GM19193 (cell line): ENCODE data around the gene ATG7.

Source experiments
- POLR2A ChIP-seq: IDR thresholded peaks from 4 replicates; pipeline ENCODE4 v1.6.1; 2011; ENCODE audit not compliant: insufficient read depth, insufficient read length; ENCODE audit errors: extremely low read depth

The ATG7 gene

DNA sequence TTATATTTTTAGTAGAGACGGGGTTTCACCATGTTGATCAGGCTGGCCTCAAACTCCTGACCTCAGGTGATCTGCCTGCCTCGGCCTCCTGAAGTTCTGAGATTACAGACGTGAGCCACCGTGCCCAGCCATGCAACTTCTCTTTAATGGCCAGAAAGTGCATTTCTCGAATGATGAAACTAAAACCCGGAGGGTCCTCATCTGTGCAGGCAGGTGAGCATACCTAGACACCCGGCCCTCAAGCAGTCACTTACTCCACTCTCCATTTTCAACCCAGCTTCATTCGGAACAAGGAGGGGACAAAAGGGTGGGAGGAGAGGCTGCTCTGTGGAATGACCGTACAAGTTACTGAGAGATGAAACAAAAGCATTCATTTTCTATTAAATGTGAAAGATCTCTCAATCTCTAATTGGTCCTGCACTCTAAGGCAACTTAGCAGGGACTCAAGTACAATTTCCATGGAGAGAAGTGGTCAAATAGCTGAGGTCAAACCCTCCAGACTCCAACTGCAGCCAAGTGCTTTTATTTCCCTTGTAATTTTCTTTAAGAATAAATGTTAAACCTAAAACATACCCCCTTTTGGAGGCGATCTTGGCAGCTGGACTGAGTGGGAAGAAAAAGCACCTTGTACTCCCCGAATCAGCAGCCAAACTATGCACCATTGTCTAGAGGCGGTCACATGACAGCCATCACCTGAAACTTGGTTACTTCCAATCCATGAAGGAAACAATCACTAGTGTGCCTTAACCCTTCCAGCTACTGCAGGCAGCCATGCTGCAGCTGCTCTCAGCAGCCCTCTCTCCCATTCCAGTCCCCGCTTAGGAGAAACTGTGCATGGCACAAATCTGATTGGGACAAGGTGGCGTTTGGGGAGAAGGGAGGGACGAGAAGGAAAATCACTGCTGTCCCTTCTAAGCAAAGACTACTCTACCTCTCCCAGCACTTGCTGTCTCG is 309.3 kb downstream of the ATG7 start:
- TF ChIP-seq POLR2A = no peak

DNA sequence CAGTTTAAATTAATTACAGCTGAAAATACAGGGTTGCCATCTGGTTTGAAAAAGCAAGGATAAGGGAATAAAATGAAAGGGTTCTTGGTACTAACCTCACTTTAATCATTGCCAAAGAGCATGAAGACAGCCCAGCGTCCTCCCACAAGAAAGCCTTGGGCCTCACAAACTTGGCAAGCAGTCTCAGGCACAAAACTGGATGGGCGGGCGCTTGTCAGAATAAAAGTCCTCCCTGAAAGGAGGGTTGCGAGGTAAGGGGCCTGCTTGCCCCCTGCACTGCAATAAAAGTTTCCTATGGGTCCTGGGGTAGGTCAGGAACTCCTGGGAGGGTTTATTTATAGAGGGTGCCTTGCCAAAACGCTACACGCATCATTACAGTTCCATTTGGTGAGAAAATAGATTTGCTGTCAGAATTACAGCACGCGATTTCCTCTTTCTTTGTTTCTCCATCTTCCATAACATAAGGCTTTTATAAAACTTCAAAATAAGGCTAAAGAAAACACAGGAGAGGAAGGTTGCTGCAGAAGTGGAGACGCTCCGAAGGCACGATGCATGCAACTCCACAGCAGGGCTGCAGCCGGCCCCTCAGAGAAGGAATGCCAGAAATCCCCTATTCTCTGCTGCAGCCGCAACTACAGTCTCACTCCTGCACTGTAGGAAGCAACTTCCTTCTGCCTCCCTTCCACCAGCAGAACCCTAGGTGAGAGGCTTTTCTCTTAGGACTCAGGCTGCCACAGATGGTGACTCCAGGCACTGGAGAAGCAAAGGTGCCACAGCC is 310.2 kb downstream of the ATG7 start:
- TF ChIP-seq POLR2A = no peak

DNA sequence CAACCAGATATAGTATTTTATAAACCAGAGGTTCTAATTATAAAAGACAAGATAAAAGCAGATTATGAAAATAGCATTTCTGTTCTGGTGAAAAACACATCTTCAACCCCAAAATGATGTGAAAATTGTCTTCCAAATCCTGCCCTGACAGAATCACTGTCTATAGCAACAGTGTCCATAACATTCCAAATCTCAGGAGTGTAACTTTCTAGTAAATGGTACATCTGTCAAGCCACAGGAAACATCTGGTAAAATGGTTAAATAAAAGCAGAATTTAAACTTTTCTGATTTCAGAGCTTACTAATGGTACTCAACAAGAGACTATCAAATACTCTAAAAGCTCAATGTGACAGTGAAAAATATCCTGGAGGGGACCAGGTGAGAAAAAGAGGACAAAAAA is 311.0 kb downstream of the ATG7 start:
- no peak for TF ChIP-seq POLR2A

DNA sequence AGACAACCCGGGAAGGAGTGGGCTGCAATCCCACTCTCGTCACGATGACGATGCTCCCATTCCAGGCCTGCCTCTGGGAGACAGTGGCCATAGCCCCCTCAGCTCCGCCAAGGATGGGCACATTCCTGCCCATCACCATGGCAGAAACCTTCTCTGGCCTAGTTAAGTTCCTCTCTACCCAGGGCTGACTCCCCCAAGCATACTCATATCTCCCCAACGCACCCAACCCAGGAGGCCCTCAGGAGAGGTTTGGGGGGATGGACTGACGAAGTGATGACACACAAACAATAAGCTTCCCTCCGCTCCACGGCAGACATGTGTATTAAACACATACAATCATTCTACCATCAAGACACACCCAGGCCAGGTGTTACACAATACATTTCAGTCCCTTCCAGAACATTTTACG is 311.4 kb downstream of the ATG7 start:
- no peak for TF ChIP-seq POLR2A

DNA sequence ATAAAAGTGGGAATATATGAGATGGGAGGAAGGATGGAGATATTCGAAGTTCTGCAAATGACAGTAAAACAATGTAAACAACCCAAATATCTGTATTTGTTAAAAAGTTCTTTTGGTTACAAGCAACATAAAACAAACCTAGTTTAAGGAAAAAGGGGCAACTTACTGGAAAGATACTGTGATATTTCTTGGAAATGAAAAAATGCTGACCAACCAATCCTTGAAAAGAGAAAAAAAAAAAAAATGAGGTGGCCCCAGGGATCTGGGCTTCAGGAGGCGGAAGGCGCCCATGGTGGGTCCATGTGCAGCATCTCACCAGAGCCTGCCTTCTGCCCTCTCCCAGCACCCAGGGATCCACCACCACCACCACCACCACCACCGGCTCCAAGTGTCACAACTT is 312.4 kb downstream of the ATG7 start:
- TF ChIP-seq POLR2A = no peak

DNA sequence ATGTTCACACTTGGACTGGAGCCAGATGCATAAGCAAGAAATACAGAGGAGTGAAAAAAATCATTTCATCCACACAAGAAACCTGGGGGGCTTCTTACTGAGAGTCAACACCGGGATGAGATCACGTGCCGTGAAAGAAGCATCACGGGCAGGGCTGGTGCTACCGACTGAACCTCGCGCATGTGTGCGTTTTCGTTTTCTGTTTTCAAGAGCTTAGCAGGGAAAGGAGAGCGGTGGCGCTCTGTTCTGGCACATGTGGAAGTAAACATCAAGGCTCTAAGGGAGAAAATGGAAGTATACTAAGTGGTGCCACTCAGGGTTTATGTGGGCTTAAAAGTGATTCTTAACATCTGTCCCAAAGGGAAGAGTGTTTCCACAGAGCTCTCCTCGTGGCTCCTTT is 315.6 kb downstream of the ATG7 start:
- TF ChIP-seq POLR2A = no peak

DNA sequence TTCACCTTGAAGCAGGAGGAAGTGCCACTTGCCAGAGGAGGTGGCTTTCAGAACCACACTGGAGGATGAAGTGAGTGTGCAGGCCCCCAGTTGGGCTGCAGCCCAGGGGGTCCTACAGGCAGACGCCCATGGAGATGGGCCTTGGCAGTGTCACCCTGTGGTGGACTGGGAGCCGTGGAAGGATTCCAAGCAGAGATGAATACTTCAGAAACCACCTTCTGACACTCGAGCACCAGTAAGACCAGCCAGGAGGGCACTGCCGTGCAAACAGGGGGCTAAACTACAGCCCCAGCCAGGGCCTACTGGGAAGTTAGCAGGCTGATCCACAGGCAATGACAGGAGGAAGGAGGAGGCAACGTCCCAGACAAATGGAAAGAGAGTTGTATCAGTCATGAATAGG is 316.1 kb downstream of the ATG7 start:
- TF ChIP-seq POLR2A = no peak

DNA sequence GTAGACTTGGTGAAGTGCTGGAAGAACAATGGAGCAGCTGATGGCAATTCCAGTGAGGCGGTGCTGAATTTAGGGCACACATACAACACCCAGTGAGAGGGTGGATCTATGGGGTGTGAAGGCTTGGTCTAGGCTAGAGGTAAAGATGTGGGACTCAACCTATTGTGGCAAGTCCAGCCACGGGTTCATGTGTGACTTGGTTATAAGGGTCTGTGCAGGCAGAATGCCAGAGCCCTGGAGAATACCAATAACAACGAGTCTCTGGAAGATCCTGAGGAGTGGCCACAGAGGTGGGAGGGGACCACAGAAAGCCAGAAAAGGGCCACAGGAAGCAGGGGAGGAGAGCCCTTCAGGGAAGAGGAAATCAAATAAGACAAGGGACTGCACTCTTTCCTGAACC is 316.6 kb downstream of the ATG7 start:
- TF ChIP-seq POLR2A = no peak

DNA sequence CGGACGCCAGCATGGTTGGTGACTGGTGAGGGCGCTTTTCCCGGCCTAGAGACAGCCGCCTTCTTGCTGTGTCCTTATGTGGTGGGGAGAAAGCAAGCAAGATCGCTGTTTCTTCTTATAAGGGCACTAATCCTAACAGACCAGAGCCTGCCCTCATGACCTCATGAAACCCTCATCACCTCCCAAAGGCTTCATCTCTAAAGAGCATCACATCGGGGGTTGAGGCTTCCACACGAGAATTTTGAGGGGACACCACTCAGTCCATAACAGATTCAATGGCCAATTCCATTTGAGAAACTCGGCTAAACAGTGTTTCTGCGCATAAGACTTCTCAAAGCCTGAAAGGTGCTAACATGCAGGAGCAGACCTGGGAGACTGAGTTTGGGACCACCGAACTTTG is 317.5 kb downstream of the ATG7 start:
- no peak for TF ChIP-seq POLR2A

DNA sequence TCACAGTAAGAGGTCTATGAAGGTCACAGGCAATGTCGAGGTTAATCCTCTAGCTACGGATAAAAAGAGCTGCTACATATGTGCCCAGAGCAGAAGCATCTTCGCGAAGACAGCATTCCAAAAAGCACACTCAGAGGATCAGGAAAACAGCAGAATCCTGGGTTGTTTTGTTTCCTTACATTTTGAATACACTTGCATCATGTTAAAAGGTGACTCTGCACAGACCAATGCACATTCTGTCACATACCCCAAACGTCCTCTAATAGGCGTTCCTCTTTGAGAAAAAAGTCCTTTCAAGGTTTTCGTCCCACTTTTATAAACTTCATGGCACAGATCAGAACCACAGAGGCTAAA is 318.8 kb downstream of the ATG7 start:
- no peak for TF ChIP-seq POLR2A

DNA sequence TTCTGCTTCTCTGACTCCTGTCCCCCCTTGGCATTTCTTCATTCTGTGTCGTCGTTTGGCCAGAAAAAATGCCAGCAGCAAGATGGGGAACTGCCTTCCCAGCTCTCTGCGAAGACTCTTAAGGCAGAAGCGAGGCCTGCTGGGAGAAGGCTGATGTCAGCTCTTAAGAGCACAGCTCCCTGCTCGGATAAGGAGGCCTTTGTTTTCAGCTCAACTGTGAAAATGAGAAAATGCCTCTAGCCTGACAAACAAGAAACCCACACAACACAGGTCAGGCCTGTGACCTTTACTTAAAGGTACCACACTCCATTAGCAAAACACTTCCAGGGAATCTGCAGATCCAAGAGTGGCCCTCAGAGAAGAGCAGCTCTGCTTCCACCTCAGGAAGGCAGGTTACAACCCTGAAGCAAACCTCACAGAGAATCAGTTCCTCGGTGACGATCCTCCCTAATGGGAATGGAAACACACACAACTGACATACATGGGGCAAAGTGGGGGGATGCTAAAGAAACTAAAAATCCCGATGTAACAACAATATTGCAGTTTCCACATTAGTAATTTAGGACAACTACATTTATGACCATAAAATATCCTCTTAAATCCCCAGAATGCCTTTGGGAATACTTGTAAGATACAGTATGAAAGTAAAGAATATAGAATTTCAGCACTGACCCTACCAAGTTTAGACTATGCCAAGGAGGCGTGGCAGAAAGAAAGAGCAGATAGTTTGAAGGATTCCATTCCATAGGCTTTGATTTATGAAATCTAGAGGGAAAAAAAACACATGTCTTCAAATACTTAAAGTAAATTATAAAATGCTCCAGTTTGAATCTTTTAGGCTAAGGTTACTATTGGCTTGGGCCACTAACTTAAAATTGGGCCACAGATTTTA is 319.4 kb downstream of the ATG7 start:
- TF ChIP-seq POLR2A = no peak

DNA sequence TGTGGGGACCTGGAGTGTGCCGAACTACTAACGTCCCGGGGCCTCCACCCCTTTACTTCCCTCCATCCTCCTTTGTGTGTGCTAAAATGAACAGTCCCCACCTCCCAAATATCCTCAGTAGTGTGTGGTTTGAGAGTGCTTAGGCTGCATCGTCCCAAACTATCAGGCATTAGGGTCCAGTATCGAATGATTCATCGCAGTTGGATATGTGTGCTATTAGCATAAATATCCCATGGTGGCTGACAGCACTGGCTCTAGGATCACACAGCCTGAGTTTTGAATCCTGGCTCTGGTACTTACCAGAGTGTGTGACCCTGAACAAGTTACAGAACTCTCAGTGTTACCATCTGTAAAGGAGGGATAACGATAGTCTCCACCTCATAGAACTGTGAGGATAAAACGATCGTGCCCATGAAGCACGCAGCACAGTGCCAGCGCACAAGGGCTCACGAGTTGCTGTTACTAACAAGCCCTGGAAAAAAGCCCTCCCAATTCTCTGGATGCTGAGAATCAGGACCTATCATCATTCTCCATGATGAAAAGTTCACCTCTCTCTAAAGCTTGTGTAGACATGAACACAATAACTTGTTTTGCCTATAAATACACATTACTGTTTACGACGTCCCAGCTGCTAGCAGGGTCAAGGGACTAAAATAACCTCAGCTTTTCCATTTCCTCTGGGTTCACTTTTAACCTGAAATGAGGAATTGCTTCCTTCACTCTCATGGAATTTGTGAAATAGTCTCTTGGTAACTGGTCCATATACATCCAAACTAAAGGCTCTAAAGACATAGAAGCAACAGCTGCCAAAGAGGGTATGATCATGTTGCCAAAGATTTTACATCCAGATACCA is 320.5 kb downstream of the ATG7 start:
- TF ChIP-seq POLR2A = no peak

DNA sequence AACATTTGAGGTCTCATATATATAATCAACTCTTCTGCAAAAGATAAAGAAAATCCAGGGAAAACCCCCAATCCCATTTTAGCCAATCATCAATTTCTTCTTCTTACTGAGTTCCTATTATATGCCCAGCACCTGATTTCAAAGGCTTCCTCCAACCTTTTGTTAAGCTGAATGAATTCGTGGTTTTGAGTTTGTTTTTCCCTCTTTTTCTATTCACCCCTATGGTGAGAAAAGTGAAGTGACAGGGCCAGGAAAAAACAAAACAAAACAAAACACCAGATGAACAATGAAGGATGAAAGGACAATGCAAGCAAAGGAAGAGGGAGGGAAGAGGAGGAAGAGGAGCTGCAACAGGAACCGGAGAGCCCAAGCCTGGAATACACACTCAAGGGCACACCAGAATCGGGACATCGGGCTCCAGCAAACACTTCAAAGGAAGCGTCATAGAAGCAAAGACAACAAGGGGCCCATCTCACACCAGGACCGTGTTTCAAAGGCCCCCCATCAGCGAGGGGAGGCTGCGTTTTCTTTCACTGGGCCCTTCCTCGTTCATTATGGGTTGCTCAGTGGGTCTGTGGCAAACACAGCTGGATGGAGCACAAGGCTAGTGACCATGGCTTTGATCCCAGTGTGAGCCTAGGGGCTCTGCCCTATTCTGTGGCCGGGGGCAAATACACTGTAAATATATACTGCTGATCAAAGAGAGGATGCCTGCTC is 321.3 kb downstream of the ATG7 start:
- no peak for TF ChIP-seq POLR2A
